A549 (cell line): ENCODE data around the gene GGT5.

ENCODE experiments used
- CEBPB ChIP-seq, 2 experiments: fragments of >200 bp in 1 of 2; sonication (Bioruptor Twin) in 1 of 2; formaldehyde crosslinking in 1 of 2; IDR thresholded peaks; 2 replicates each; pipeline ENCODE4 v1.6.1; 2012 to 2016
- CHD4 ChIP-seq: fragments of 200-600 bp; sonication (generic); IDR thresholded peaks from 2 replicates; pipeline ENCODE4 v1.6.1; 2016; ENCODE audit warnings: antibody characterized with exemption, mild to moderate bottlenecking, borderline replicate concordance
- EHF ChIP-seq: fragments of 250-450 bp; sonication (Bioruptor Pico); IDR thresholded peaks from 2 replicates; pipeline ENCODE4 v1.5.0; 2020; ENCODE audit warnings: mild to moderate bottlenecking
- EP300 ChIP-seq, 2 experiments: fragments of >200 bp; sonication (Bioruptor Twin); formaldehyde crosslinking; IDR thresholded peaks; 2 replicates in 1 of 2; 3 replicates in 1 of 2; pipeline ENCODE4 v1.6.1; 2016 to 2017
- KDM1A ChIP-seq: fragments of 200-600 bp; sonication (generic); IDR thresholded peaks from 2 replicates; pipeline ENCODE4 v1.6.1; 2016; ENCODE audit warnings: low read depth, mild to moderate bottlenecking
- MYC ChIP-seq: IDR thresholded peaks from 2 replicates; pipeline ENCODE4 v1.6.1; 2012; ENCODE audit warnings: mild to moderate bottlenecking, inconsistent platforms, low read length, improper control_type of control experiment, borderline replicate concordance
- NR3C1 ChIP-seq: fragments of >200 bp; sonication (Bioruptor Twin); formaldehyde crosslinking; IDR thresholded peaks from 3 replicates; pipeline ENCODE4 v1.6.1; 2017
- POLR2A ChIP-seq: IDR thresholded peaks from 2 replicates; pipeline ENCODE4 v1.6.1; 2012; ENCODE audit warnings: mild to moderate bottlenecking, low read length
- RAD21 ChIP-seq, 2 experiments: fragments of >200 bp in 1 of 2; sonication (Bioruptor Twin) in 1 of 2; formaldehyde crosslinking in 1 of 2; IDR thresholded peaks in 1 of 2; conservative IDR thresholded peaks in 1 of 2; 2 replicates in 1 of 2; 3 replicates in 1 of 2; pipeline ENCODE4 v1.6.1; 2012 to 2018; ENCODE audit warnings: inconsistent platforms in 1 of 2
- RFX5 ChIP-seq: fragments of 450-650 bp; IDR thresholded peaks from 2 replicates; pipeline ENCODE4 v1.7.1; 2014; ENCODE audit warnings: antibody characterized with exemption, mild to moderate bottlenecking, moderate library complexity
- SMC3 ChIP-seq: fragments of >200 bp; sonication (Bioruptor Twin); formaldehyde crosslinking; IDR thresholded peaks from 3 replicates; pipeline ENCODE4 v1.6.1; 2018; ENCODE audit warnings: inconsistent platforms
- TP53 ChIP-seq: fragments of 250-450 bp; sonication (Bioruptor Pico); IDR thresholded peaks from 2 replicates; pipeline ENCODE4 v1.5.0; 2021; ENCODE audit warnings: mild to moderate bottlenecking, moderate library complexity
- TF ChIP-seq, protein P1 (sequence below): fragments of >200 bp; sonication (Bioruptor Twin); formaldehyde crosslinking; IDR thresholded peaks from 3 replicates; pipeline ENCODE4 v1.5.1; 2016
- TF ChIP-seq, protein P2 (sequence below): IDR thresholded peaks from 2 replicates; pipeline ENCODE4 v1.6.1; 2012; ENCODE audit warnings: low read depth, borderline replicate concordance

DNA sequence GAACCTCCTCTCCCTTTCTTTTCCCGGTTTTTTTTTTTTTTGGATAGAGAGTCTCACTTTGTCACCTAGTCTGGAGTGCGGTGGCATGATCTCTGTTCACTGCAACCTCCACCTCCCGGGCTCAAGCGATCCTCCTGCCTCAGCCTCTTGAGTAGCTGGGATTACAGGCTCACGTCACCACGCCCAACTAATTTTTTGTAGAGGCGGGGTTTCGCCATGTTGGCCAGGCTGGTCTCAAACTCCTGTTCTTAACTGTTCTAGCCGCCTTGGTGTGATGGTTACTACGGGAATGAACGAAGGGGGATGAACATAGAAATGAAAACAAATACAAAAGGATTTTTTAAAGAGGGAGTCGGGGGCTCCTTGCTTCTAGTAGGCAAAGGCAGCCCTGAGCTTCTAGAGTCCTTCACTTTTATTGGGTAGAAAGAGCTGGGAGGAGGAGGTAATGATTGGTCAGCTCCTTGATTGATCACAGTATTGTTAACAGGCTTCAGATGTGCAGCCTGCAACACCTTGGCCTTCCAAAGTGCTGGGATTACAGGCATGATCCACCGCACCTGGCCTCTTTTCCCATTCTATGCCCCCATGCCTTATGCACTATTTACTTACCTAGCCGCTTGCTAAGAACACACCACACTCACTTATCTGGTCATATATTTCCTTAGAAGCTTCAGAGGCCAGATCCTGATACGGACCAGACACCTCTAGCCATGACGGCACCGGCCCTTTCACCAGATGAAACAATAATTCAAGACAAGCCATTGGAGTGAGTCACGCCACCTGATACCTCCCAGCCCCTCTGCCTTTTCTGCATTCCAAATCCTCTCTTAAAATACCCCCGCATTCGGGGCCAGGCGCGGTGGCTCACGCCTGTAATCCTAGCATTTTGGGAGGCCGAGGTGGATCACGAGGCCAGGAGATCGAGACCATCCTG is 42.9 kb downstream of the GGT5 start:
- TF ChIP-seq, protein P1, sequence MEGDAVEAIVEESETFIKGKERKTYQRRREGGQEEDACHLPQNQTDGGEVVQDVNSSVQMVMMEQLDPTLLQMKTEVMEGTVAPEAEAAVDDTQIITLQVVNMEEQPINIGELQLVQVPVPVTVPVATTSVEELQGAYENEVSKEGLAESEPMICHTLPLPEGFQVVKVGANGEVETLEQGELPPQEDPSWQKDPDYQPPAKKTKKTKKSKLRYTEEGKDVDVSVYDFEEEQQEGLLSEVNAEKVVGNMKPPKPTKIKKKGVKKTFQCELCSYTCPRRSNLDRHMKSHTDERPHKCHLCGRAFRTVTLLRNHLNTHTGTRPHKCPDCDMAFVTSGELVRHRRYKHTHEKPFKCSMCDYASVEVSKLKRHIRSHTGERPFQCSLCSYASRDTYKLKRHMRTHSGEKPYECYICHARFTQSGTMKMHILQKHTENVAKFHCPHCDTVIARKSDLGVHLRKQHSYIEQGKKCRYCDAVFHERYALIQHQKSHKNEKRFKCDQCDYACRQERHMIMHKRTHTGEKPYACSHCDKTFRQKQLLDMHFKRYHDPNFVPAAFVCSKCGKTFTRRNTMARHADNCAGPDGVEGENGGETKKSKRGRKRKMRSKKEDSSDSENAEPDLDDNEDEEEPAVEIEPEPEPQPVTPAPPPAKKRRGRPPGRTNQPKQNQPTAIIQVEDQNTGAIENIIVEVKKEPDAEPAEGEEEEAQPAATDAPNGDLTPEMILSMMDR, result no peak
- TF ChIP-seq RAD21 (conservative IDR thresholded peaks at IDR 0.05 in 1 of 2, IDR thresholded peaks at IDR 0.05 in 1 of 2) (no peak), NR3C1 (no peak), CHD4 (no peak), TP53 (CRISPR knock-in tag) (no peak), MYC (no peak), POLR2A (no peak), KDM1A (no peak), RFX5 (no peak), SMC3 (no peak), EHF (CRISPR knock-in tag) (no peak), EP300 (IDR thresholded peaks at IDR 0.05) (peak in 1 of 2 experiments; percentile 45; a peak in 1 of 5 replicates), CEBPB (IDR thresholded peaks at IDR 0.05) (no peak)
- TF ChIP-seq, protein P2, sequence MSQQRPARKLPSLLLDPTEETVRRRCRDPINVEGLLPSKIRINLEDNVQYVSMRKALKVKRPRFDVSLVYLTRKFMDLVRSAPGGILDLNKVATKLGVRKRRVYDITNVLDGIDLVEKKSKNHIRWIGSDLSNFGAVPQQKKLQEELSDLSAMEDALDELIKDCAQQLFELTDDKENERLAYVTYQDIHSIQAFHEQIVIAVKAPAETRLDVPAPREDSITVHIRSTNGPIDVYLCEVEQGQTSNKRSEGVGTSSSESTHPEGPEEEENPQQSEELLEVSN, result no peak
